Measurements from ENCODE around the gene GRB7.

The GRB7 gene

DNA sequence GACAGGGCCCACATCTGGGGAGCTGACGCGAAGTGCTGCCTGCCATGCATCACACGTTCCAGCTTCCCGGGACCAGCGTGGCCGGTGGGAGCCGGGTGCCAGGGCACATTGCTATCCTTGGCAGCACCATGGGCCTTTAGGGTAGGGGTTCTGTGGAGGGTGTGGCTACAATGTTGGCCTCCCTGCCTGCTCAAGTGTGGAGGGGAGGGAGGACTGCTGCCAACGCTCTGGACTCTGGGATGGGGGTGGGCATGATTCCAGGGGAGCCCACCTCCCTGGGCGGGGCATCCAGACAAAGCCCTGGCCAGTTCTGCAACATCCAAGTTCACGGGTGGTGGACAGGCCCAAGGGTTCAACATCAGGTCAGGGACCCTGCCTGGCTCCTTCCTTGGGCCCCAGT is 13.9 kb downstream of the GRB7 start:
- H3K4me3 ChIP-seq (ENCODE audit: low read depth, low read length): no peak overlapping the region
- TF ChIP-seq CTCF (IDR thresholded peaks at IDR 0.05; ENCODE audit: low read depth, low read length): no peak
- TF ChIP-seq, protein P1, sequence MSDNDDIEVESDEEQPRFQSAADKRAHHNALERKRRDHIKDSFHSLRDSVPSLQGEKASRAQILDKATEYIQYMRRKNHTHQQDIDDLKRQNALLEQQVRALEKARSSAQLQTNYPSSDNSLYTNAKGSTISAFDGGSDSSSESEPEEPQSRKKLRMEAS (IDR thresholded peaks at IDR 0.05; ENCODE audit: low read depth, low read length): no peak
- no peak for TF ChIP-seq MYC (IDR thresholded peaks at IDR 0.05; ENCODE audit: low read depth, low read length)
- TF ChIP-seq POLR2A (IDR thresholded peaks at IDR 0.05; ENCODE audit: extremely low read depth, insufficient read length): no peak
- DNase-seq (ENCODE audit: low read depth): no peak

DNA sequence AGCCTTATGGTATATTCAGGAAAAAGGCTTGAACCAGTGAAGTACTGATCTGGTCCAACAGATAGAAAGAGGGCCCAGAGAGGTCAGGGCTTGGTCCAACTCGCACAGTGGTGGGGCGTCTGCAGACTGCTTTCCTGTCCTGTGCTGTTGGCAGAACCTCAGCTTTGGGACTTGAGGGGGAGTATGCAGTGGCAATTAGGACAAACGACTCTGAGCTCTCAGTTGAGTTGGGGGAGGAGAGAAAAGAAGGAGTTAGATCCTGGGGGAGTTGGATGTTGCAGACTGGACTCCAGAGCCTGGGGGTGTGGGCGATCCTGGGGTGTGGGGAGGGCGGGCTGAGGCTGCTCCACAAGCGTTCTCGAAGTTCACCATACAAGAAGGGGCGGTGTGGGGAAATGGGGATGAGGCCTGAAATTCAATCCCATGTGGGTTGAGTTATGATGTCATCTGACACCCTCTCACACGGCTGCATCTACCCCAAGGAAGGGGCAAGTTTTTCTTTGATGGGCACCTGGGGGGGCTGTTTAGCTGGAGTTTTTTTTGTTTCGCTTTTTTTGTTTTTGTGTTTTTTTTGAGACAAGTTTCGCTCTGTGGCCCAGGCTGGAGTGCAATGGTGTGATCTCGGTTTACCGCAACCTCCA is 14.6 kb downstream of the GRB7 start:
- no peak overlapping the region for H3K4me3 ChIP-seq (ENCODE audit: low read depth, low read length)
- TF ChIP-seq, protein P1 (IDR thresholded peaks at IDR 0.05; ENCODE audit: low read depth, low read length): no peak
- no peak for TF ChIP-seq POLR2A (IDR thresholded peaks at IDR 0.05; ENCODE audit: extremely low read depth, insufficient read length)
- TF ChIP-seq CTCF (IDR thresholded peaks at IDR 0.05; ENCODE audit: low read depth, low read length): no peak
- no peak for TF ChIP-seq MYC (IDR thresholded peaks at IDR 0.05; ENCODE audit: low read depth, low read length)
- peak; percentile 54 for DNase-seq (ENCODE audit: low read depth)

GRCh38 chr17:39753514-39754160 is 15.9 kb downstream of the GRB7 start:
- DNase-seq (ENCODE audit: low read depth): peak; percentile 93
- TF ChIP-seq POLR2A (IDR thresholded peaks at IDR 0.05; ENCODE audit: extremely low read depth, insufficient read length) (no peak), CTCF (IDR thresholded peaks at IDR 0.05; ENCODE audit: low read depth, low read length) (no peak), MYC (IDR thresholded peaks at IDR 0.05; ENCODE audit: low read depth, low read length) (no peak)
- TF ChIP-seq, protein P1 (IDR thresholded peaks at IDR 0.05; ENCODE audit: low read depth, low read length): no peak
- peak overlapping the region; percentile 43 for H3K4me3 ChIP-seq (ENCODE audit: low read depth, low read length)

- DNase-seq (ENCODE audit: low read depth): peak; percentile 98
- peak overlapping the region; percentile 53 for H3K4me3 ChIP-seq (ENCODE audit: low read depth, low read length)
- no peak; the same call in none of the 2 replicates for TF ChIP-seq MYC (IDR thresholded peaks at IDR 0.05; ENCODE audit: low read depth, low read length)
- TF ChIP-seq, protein P1 (IDR thresholded peaks at IDR 0.05; ENCODE audit: low read depth, low read length): no peak; the same call in 1 of the 2 replicates
- TF ChIP-seq POLR2A (IDR thresholded peaks at IDR 0.05; ENCODE audit: extremely low read depth, insufficient read length): peak; percentile 55
- TF ChIP-seq CTCF (IDR thresholded peaks at IDR 0.05; ENCODE audit: low read depth, low read length): peak; percentile 45
Measured at GRCh38 chr17:39754161-39754957, 16.6 kb downstream of the GRB7 start.

GRCh38 chr17:39754958-39755553 is 17.3 kb downstream of the GRB7 start:
- peak; percentile 39 for DNase-seq (ENCODE audit: low read depth)
- peak overlapping the region; percentile 53 for H3K4me3 ChIP-seq (ENCODE audit: low read depth, low read length)
- TF ChIP-seq CTCF (IDR thresholded peaks at IDR 0.05; ENCODE audit: low read depth, low read length) (no peak), MYC (IDR thresholded peaks at IDR 0.05; ENCODE audit: low read depth, low read length) (no peak), POLR2A (IDR thresholded peaks at IDR 0.05; ENCODE audit: extremely low read depth, insufficient read length) (no peak)
- TF ChIP-seq, protein P1 (IDR thresholded peaks at IDR 0.05; ENCODE audit: low read depth, low read length): no peak
